Measurements from ENCODE around the gene ZNF683. TPM values are rescaled to one million over a fixed set of nuclear protein-coding genes. Genes with fewer than 3 reads are reported as not detected.

Gene ZNF683
- total and polyA plus RNA-seq, 10 of the 15 experiments (the other 5 are each of a cell fraction or from before 2014, with no cell fraction given) = not detected

DNA sequence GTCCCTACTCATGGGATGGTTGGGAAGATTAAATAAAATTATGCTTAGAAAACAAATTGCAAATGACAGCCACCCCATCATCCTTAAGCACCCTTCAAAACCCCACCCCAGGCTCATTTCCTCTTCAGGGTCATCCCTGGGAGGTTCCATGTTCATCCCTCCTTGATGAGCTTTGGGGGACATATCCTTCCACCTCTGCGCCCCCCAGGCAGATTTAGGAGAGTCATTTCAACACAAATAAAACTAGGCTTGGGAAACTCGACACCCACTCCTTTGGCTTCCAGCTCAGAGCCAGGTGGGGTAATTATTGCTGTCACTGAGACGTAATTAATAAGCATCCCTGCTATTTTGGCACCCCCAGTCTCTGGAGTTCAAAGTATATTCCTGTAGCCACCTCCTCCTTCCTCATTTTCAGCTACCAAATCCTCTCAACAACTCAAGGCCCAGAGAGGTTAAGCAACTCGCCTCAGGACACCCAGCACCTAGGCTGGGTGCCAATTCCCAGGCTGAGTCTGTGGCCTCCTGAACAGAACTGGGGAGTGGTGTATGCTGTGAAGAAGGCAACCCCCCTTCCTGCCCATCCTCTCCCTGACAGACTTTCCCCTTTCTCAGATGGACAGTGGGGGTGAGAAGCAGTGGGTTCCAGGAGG is 19.2 kb downstream of the ZNF683 start:
- intact Hi-C loops (cut with micrococcal nuclease; ENCODE audit: unreplicated experiment) (no loop called here), in situ Hi-C loops (cut with MboI) (no loop called here)
- WGBS (ENCODE audit: insufficient coverage, insufficient replicate concordance, low lambda C conversion rate, missing lambda C conversion rate) = 30% methylated on average over 4 of the region's 4 CpGs
- Histone ChIP-seq H3K4me3 (no peak overlapping the region), H3K27me3 (replicated peaks in 1 of 2; ENCODE audit: control insufficient read depth in 2 of 2, insufficient read depth in 2 of 2, low read length in 1 of 2) (no peaks in the 10 kb centered on the region; a peak in 1 of 4 replicates), H3K27ac (ENCODE audit: control insufficient read depth, insufficient read depth) (no peak overlapping the region), H2AFZ (ENCODE audit: control insufficient read depth, low read depth, low read length) (no peak overlapping the region), H3K4me2 (ENCODE audit: control insufficient read depth, insufficient read depth) (no peak overlapping the region), H3K79me2 (ENCODE audit: control insufficient read depth, insufficient read depth, low read length) (no peaks in the 10 kb centered on the region), H3K9ac (ENCODE audit: control insufficient read depth, insufficient read depth, low read length) (no peak overlapping the region), H3K36me3 (ENCODE audit: control insufficient read depth in 2 of 2, insufficient read depth in 2 of 2, low read length in 1 of 2) (no peaks in the 10 kb centered on the region), H3K9me3 (replicated peaks; ENCODE audit: control insufficient read depth, insufficient read depth, low read length) (no peaks in the 10 kb centered on the region), H4K20me1 (ENCODE audit: control insufficient read depth, insufficient read depth) (no peaks in the 10 kb centered on the region), H3K4me1 (ENCODE audit: control insufficient read depth, insufficient read depth, low read length) (no peaks in the 10 kb centered on the region)
- no TSS peak for BruUV-seq (replicated peaks)
- ChIA-PET CTCF (interaction anchor here (0.8 to 1.5 kb wide), 2 partner anchors 32 to 64 kb away, joined by 3 to 5 read pairs; no protein-coding TSS in a partner anchor), RAD21 (ENCODE audit: unreplicated experiment) (no interaction called here), SMC1A (ENCODE audit: uncharacterized antibody, unreplicated experiment) (no interaction called here), POLR2A (no interaction called here)
- FAIRE-seq (no peak), ATAC-seq (no peak), DNase-seq (ENCODE audit: low read depth, low spot score) (no peak)
- TF ChIP-seq BACH1 (IDR thresholded peaks at IDR 0.05; ENCODE audit: borderline replicate concordance) (no peak), ESRRA (IDR thresholded peaks at IDR 0.05; ENCODE audit: low read length) (no peak), SMAD1 (IDR thresholded peaks at IDR 0.05; ENCODE audit: low read depth, partially characterized antibody) (no peak), EGR1 (IDR thresholded peaks at IDR 0.05; ENCODE audit: borderline replicate concordance in 1 of 2, low read depth in 2 of 2, low read length in 2 of 2) (no peak), BCLAF1 (IDR thresholded peaks at IDR 0.05) (no peak), TBL1XR1 (IDR thresholded peaks at IDR 0.05; ENCODE audit: low read depth, low read length) (no peak), GABPA (IDR thresholded peaks at IDR 0.05; ENCODE audit: low read depth) (no peak), EED (IDR thresholded peaks at IDR 0.05; ENCODE audit: low read depth) (no peak), NR2F1 (conservative IDR thresholded peaks at IDR 0.05) (no peak), ZNF207 (IDR thresholded peaks at IDR 0.05; ENCODE audit: borderline replicate concordance) (no peak), HDAC2 (IDR thresholded peaks at IDR 0.05) (no peak), CREB1 (IDR thresholded peaks at IDR 0.05; ENCODE audit: low read depth) (no peak), BCL11A (IDR thresholded peaks at IDR 0.05; ENCODE audit: low read depth, low read length) (no peak), SUPT20H (IDR thresholded peaks at IDR 0.05; ENCODE audit: borderline replicate concordance, control insufficient read depth, low read depth, low read length) (no peak), MTA3 (IDR thresholded peaks at IDR 0.05; ENCODE audit: borderline replicate concordance, low read length) (no peak), CREM (IDR thresholded peaks at IDR 0.05; ENCODE audit: low read depth) (no peak), SRF (IDR thresholded peaks at IDR 0.05; ENCODE audit: low read depth in 2 of 2, low read length in 2 of 2) (no peak), SMAD5 (IDR thresholded peaks at IDR 0.05; ENCODE audit: low read depth) (no peak)
- TF ChIP-seq, protein P1, sequence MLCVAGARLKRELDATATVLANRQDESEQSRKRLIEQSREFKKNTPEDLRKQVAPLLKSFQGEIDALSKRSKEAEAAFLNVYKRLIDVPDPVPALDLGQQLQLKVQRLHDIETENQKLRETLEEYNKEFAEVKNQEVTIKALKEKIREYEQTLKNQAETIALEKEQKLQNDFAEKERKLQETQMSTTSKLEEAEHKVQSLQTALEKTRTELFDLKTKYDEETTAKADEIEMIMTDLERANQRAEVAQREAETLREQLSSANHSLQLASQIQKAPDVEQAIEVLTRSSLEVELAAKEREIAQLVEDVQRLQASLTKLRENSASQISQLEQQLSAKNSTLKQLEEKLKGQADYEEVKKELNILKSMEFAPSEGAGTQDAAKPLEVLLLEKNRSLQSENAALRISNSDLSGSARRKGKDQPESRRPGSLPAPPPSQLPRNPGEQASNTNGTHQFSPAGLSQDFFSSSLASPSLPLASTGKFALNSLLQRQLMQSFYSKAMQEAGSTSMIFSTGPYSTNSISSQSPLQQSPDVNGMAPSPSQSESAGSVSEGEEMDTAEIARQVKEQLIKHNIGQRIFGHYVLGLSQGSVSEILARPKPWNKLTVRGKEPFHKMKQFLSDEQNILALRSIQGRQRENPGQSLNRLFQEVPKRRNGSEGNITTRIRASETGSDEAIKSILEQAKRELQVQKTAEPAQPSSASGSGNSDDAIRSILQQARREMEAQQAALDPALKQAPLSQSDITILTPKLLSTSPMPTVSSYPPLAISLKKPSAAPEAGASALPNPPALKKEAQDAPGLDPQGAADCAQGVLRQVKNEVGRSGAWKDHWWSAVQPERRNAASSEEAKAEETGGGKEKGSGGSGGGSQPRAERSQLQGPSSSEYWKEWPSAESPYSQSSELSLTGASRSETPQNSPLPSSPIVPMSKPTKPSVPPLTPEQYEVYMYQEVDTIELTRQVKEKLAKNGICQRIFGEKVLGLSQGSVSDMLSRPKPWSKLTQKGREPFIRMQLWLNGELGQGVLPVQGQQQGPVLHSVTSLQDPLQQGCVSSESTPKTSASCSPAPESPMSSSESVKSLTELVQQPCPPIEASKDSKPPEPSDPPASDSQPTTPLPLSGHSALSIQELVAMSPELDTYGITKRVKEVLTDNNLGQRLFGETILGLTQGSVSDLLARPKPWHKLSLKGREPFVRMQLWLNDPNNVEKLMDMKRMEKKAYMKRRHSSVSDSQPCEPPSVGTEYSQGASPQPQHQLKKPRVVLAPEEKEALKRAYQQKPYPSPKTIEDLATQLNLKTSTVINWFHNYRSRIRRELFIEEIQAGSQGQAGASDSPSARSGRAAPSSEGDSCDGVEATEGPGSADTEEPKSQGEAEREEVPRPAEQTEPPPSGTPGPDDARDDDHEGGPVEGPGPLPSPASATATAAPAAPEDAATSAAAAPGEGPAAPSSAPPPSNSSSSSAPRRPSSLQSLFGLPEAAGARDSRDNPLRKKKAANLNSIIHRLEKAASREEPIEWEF (IDR thresholded peaks at IDR 0.05; ENCODE audit: insufficient replicate concordance, low read depth, low read length) = no peak
